NCI-H82 treated with DMSO at 0.1 percent for 48 hours (cell line): ENCODE measurements around the gene ZNF18.

Experiments used
- DNase-seq: peaks from one replicate; lab custom pipeline; 2025; ENCODE audit not compliant: unreplicated experiment; lab: John Stamatoyannopoulos, UW

The ZNF18 gene

GRCh38 chr17:11997147-11997971 lies at the start of gene ZNF18:
ZNF18 (minus strand) TSS chr17:11997475; CDS start chr17:11992829, 4,646 bp downstream.
- peak; percentile 87 for DNase-seq

- DNase-seq, result no peak
These were observed 49.5 kb upstream of the ZNF18 start for GRCh38 chr17:12046786-12047185.

GRCh38 chr17:12043702-12044101 lies 46.4 kb upstream of the ZNF18 start:
- DNase-seq, result no peak

GRCh38 chr17:12041312-12041711 lies 44.0 kb upstream of the ZNF18 start:
- no peak for DNase-seq

GRCh38 chr17:12040478-12040877 lies 43.2 kb upstream of the ZNF18 start:
- no peak for DNase-seq

GRCh38 chr17:12037970-12038369 lies 40.7 kb upstream of the ZNF18 start:
- DNase-seq, result no peak

- no peak for DNase-seq
These were observed 38.4 kb upstream of the ZNF18 start for GRCh38 chr17:12035673-12036072.

GRCh38 chr17:12034538-12034937 lies 37.3 kb upstream of the ZNF18 start:
- no peak for DNase-seq

- no peak for DNase-seq
These were observed 31.3 kb upstream of the ZNF18 start for GRCh38 chr17:12028611-12029010.

- DNase-seq, result no peak
These were observed 30.4 kb upstream of the ZNF18 start for GRCh38 chr17:12027658-12028057.

- no peak for DNase-seq
These were observed 27.1 kb upstream of the ZNF18 start for GRCh38 chr17:12024327-12024726.

- DNase-seq, result no peak
These were observed 25.0 kb upstream of the ZNF18 start for GRCh38 chr17:12022310-12022709.

GRCh38 chr17:12021623-12022140 lies 24.4 kb upstream of the ZNF18 start:
- no peak for DNase-seq

- peak; percentile 71 for DNase-seq
These were observed 23.7 kb upstream of the ZNF18 start, which contains the start of gene MAP2K4 for GRCh38 chr17:12020642-12021622. MAP2K4 (plus strand) TSS chr17:12020877; CDS start chr17:12020887, 10 bp downstream.

GRCh38 chr17:12007466-12007865 lies 10.2 kb upstream of the ZNF18 start:
- DNase-seq, result no peak

- no peak for DNase-seq
These were observed 2.4 kb upstream of the ZNF18 start for GRCh38 chr17:11999696-12000095.

GRCh38 chr17:11997972-11998233 lies 628 bp upstream of the ZNF18 start:
- DNase-seq, result no peak

GRCh38 chr17:11996722-11997146 lies 541 bp downstream of the ZNF18 start:
- DNase-seq, result peak; percentile 21

- DNase-seq, result no peak
These were observed 5.8 kb downstream of the ZNF18 start for GRCh38 chr17:11991461-11991860.

- no peak for DNase-seq
These were observed 6.8 kb downstream of the ZNF18 start for GRCh38 chr17:11990363-11990983.

- peak; percentile 21 for DNase-seq
These were observed 10.3 kb downstream of the ZNF18 start for GRCh38 chr17:11986942-11987329.
